Subcutaneous adipose tissue (tissue), 4 donors: ENCODE results near the gene KLHL6. TPM values are rescaled to one million over a fixed set of nuclear protein-coding genes. Genes with fewer than 3 reads are reported as not detected.

Source experiments
- total RNA-seq, 4 donors: library from RNA; depleted of rRNA; stranded (reverse); fragments of >200 nt; gene quantifications; one replicate each; pipeline ENCODE4 v1.1.0, GENCODE V29; 2016
- TF ChIP-seq, protein P1 (sequence below): fragments of 450-650 bp; IDR thresholded peaks from one replicate; pipeline ENCODE4 v1.5.1; 2016; ENCODE audit warnings: low read depth, mild to moderate bottlenecking, control low read depth, antibody characterized with exemption, moderate library complexity

KLHL6 gene
- total RNA-seq, 4 donors from 2014 or later, result 2.4 to 18.7 (median 3.4) TPM

DNA sequence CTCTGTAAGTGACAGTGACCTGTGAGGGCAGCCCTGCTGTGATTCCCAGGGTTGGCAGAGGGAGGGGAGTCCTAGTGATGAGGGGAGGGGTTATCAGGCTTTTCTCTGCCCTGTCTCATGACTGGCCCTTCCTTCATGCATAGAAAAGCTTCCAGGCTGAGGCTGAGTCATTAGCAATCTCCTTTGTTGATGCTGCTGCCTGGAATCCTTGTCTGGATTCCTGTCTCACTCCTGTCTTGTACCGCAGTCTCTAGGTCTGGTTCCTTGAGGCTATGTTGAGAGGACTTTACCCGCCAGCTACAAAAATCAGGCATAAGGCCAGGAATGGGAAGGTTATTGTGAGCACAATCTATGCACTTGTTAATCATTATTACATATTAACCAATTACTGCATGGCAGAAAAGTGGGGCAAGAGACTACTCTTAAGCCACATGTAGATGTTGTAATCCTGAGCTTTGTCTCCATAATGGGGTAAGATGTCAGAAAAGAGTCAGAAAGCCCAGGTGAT, 7.2 kb downstream of the KLHL6 start:
- TF ChIP-seq, protein P1, sequence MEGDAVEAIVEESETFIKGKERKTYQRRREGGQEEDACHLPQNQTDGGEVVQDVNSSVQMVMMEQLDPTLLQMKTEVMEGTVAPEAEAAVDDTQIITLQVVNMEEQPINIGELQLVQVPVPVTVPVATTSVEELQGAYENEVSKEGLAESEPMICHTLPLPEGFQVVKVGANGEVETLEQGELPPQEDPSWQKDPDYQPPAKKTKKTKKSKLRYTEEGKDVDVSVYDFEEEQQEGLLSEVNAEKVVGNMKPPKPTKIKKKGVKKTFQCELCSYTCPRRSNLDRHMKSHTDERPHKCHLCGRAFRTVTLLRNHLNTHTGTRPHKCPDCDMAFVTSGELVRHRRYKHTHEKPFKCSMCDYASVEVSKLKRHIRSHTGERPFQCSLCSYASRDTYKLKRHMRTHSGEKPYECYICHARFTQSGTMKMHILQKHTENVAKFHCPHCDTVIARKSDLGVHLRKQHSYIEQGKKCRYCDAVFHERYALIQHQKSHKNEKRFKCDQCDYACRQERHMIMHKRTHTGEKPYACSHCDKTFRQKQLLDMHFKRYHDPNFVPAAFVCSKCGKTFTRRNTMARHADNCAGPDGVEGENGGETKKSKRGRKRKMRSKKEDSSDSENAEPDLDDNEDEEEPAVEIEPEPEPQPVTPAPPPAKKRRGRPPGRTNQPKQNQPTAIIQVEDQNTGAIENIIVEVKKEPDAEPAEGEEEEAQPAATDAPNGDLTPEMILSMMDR, result no peak

DNA sequence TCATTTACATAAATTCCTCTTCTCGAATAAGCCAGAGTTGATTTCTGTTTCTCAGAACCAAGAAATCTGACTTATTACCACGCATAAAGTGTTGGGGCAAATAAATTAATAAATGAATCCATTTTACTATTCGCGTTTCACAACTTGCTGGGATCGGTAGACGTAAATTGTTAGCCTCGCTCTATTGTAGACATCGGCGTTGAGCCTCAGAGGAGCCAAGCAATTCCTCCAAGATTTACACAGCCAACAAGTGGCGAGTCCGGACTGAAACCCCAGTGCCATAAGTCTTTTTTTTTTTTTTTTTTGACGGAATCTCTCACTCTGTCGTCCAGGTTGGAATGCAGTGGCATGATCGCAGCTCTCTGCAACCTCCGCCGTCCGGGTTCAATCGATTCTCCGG, 8.9 kb downstream of the KLHL6 start:
- TF ChIP-seq, protein P1, result no peak

DNA sequence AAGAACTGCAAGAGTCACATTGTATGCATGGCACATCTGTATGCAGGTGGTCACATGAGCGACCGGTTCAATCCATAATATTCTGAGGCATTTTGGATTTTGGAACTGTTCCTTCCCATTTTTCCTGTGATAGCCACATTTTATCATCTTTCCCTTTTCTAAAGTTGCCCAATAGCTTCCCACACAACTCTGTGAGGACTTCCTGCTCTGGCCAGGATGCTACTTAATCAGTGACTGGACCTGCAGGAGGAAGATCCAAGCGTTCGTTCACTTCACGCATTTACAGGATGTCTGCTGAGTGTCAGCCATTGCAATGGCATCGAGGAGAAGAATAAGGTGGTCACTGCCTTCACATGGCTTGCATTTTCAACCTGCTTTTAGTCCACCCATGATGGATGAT, 9.8 kb downstream of the KLHL6 start:
- TF ChIP-seq, protein P1, result no peak

DNA sequence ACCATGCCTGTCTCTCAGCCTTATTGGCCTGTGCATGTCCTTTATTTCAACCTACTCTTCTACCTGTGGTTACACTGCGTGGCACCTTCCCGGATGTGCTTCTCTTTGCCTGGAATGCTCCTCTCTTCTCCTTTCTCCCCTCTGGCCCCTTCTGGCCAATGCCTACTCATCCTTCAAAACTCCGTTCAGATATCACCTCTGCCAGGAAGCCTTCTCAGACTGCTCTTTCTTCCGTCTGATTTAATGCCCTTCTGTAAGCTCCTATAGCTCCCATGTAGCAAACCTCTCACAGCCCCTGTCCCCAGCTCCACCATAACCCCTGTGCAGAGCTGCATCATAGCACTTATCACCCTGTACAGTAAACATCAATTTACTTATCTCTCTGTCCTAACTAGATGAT, 13.2 kb downstream of the KLHL6 start:
- TF ChIP-seq, protein P1, result no peak

DNA sequence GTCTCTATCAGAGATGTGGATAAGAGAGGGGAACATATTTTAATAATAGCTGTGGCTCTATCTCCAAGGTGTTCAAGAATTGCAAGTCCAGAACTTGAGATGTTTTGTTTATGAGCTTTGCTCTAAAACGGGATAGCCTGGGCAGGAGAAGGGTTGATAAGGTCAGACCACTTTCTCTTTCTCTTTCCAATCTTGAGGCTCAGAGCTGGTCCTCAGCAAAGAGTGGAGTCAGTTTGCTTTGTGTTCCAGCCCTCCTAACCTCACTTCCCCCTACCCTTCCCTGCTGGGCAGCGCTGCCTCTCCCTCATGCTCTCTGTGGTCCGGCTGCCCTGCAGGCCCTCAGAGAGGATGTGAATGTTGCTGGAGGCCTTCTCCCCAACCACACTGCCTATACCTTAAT, 13.8 kb downstream of the KLHL6 start:
- TF ChIP-seq, protein P1, result no peak

DNA sequence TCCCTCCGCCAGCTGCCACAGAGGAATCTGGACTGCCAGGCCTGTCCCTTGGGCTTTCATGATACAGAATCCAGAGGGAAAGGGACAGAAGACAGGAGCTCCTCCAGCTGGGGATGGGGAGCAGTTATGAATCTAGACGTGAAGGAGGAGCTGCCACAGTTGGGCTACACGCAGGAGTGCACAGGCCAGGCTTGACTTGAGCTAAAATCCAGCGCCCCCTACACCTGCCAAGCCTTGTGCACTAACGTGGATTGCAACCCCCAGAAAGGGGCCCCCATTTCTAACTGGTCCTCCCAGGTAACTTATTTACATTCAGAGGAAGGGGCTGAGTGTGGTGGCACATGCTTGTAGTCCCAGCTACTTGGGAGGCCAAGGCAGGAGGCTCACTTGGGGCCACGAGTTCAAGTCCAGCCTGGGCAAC, 14.3 kb downstream of the KLHL6 start:
- TF ChIP-seq, protein P1, result no peak

DNA sequence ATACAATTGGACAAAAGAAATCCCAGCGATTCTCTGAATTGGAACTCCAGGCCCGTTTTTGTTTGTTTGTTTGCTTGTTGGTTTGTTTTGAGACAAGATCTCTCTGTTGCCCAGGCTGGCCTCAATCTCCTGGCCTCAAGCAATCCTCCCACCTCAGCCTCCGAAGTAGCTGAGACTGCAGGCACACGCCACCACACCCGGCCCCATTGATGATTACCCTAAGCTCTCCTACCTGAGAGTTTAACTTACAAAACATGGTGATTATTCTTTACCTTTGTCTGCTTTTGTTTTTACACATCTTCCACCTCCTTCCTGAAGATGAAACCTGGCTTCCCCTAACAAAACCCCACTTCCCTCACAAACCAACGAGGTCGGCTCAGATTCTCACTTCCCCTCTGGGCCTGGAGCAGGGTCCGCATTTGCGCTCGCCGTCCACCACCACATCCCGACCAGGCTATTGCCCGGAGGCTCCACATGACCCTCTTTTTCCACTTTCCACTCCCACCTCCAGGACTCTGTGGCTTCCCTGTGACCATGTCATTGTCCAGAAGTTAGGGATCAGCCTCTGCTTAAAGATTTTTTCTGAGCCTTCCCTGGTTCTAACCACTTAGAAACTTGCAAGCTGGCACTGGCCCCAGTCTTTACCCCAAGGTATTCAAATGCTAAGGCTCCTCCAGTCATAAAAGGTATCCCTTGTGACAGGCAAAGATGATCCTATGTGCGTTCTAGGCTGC, 14.8 kb downstream of the KLHL6 start:
- TF ChIP-seq, protein P1, result no peak
